Measurements from ENCODE around the gene CD58.

Gene CD58

DNA sequence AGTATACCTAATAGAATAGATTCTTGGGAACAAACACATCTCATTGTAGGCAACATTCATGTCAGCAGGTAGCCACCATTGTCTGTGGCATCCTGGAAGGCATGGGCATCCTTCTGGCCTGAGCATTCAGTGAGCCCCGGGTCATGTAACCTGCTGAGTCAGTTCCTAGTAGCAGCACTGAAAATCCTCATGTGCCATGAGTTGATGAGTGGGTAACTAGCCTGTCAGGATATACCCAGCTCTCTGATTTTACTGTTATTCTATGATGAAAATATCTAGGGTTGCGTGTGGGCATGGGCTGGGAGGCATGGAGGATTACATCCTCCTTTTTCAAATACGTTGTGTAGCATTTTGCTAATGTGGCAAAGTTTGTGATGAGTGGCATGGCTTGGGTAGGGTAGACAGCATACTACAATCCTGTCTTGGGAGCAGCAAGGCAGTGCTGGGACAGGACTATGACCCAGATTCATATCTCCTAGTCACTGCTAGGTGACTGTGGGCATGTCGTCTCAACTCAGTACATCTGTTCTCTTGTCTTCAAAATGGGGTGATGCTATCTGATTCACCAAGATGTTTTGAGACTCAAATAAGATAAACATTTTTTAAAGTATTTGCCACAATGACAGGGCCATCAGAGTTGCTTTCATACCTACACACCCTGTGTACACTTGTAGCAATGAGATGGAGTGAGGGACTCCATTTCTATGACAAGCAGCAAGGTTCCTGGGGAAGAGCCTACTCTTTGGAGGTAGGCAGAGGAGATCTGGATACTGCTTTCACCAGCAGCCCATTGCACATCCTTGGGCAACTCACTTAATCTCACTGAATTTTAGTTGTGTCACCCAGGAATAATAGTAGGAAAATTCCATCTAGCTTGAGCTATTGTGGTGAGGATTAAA, 62.5 kb downstream of the CD58 start:
- FAIRE-seq = no peak

DNA sequence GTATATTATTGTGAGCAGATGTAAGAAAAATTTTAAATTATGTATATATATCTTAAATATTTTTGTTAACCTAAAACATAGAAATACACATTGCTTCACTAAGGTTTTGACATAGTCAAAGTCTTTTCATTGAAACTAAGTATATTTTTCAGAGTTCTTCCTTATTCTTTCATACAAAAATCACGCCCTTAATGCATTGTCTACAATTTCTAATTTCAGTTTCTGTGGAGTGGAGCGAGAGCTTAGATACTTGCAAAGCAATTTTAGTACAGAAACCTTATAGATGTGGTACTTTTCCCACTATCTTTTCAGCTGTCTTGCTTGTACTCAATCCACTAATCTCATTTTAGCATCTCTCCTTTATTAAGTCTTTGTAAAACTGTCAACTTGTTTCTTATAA, 63.2 kb downstream of the CD58 start:
- no peak for FAIRE-seq

DNA sequence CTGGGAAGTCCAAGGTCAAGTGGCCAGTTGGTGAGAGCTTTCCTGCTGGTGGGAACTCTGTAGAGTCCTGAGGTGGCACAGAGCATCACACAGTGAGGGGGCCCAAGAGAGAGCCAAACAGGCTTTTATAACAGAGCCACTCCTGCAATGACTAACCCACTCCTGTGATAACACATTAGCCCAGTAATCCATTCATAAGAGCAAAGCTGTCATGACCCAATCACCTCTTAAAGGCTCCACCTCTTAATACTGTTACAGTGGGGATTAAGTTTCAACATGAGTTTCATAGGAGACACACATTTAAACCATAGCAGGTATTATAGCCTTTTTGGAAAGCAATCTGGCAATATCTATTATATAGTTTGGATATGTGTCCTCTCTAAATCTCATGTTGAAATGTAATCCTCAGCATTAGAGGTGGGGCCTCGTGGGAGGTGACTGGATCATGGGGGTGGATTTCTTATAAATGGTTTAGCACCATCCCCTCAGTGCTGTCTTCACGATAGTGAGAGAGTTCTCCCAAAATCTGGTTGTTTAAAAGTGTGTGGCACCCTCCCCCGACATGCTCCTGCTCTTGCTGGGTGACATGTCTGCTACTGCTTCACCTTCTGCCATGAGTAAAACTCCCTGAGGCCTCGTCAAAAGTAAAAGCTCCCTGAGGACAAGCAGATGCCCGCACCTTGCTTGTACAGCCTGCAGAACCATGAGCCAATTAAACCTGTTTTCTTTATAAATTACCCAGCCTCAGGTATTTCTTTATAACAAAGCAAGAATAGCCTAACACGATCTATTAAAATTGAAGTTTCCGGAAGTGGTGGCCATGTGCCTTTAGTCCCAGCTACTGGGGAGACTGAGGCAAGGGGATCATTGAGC, 64.5 kb downstream of the CD58 start:
- no peak for FAIRE-seq

DNA sequence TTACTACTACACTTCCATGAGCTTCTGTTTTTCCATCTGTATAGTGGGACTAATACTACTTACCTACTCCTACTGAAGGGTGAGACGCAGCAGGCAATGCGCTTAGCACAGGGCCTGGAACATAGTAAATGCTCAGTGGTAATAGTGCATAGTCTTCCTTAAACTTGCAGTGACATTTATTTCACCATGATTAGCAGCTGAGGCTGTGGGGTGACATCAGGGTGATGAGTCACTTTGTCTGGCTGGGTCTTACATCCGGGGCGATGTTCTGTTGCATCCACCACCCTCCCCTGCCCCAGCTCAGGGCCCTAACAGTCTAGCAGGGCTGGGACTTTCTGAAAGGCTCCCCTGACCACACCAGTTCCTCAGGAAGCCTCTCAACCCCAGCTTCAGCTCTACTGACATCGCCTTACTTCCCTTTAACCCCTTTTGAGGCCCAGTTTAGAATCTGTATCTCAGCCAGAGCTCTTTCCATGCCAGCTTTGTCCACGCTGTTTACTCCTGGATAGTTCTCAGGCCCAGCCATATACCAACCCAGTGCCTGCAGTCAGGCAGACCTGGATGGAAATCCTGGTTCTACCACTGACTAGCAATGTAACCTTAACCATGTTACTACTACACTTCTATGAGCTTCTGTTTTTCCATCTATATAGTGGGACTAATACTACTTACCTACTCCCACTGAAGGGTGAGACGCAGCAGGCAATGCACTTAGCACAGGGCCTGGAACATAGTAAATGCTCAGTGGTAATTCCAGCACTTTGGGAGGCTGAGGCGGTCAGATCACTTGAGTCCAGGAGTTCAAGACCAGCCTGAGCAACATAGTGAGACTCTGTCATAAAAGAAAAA, 66.3 kb downstream of the CD58 start:
- FAIRE-seq = no peak

DNA sequence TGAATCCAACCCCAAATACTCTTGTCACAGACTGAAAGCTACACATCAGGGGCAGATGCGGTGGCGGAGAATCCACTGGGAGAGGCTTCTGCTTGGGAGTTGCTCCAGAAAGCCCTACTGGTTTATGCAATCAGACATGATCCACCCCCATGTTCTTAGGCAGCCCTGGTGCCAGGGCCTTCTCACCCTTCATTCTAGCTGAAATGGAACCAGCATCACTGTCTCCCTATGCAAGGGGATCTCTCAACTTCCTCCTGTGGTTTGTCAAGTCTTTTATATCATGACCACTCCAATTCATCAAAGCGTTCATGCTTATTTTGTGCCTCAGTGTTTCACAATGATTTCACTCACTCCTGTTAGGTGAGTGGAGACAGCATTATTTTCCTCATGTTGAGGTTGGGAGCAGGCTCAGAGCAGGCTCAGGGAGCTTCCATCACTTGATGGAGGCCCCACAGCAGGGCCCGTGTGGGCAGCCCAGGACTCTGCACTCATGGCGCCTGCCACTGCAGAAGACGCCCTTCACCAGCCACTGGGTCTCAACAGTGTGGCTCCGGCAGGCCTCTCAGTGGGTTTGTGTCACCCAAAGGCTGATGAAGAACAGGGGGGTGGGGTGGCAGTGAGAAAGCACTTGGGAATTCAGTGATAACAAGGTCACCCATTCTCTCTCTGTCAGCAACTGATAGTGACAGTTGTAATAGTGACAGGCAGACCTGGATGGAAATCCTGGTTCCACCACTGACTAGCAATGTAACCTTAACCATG, 67.1 kb downstream of the CD58 start:
- no peak for FAIRE-seq

DNA sequence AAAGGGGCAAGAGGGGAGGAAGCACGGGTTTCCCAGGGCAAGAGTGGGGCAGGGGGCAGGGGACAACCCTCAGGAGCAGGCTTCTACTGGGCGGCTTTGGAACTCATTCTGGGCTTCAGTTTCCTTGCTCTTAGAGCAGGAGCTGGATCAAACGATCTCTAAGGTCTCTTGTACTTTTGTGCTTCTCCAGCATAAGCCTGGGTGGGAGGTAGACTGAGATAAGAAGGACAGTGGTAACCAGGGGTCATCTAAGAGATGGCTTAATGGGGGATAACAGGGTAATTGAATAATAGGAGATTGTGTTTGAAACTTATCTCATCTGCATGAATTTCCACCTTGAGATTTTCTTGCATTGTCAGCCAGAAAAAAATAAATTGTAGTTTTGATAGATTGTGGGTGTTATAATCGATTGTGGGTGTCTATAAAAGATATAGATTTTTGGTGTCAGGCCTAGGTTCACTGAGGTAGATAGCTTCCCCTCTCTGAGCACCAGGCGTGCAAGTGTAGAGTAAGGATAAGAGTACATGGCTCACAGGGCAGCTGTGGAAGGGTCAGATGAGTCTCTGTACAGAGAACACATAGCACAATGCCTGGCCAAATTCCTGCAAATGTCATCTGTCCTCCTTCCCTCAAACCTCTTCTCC, 68.0 kb downstream of the CD58 start:
- FAIRE-seq = no peak

DNA sequence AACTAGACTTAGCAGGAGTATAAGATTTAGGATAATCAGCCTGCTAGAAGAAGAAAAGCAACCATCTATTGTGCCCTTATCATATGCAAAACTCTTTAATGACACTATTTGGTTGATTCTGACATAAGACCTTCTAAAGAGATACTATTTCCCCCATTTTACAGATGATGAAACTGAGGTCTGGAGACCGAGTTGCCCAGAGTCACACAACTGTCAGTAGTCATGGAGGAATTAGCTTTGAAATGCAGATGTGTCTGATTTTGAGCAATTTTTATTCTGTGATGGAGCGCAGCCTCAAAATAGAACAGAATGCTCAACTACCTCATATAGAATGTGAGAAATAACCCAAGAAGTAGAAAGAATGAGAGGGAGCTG, 69.0 kb downstream of the CD58 start:
- FAIRE-seq = no peak

DNA sequence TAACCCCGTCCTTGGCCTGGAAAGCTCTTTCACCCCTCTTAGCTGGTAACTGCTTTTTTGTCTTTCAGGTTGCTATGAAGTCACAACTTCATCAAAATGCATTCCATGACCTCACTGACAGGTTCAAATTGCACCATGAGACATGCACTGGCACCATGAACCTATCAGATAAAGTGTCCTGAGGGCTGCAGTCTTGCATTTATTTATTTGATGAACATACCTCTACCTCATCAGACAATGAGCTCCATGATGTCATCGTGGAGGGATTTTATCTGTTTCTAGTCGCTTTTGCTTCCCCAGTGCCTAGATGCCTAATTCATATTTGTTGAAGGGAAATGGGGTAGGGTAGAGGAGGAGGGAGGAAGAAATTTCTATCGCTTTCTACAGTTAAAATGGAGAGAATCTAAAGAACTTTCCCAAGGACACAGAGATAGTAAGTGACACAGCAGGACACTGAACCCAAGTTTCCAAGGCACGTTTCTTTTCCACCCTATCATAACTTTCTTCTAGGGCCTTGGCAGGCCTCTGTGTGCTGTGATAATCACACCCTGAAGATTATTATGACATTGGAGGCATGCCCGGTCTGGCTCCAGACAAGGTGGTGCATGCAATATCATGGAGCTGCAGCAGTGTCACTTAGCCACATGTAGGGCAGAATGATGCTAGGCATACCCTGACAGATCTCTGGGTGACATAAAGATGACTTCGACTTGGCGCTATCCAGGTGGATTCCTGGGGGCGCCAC, 69.5 kb downstream of the CD58 start:
- FAIRE-seq = no peak

DNA sequence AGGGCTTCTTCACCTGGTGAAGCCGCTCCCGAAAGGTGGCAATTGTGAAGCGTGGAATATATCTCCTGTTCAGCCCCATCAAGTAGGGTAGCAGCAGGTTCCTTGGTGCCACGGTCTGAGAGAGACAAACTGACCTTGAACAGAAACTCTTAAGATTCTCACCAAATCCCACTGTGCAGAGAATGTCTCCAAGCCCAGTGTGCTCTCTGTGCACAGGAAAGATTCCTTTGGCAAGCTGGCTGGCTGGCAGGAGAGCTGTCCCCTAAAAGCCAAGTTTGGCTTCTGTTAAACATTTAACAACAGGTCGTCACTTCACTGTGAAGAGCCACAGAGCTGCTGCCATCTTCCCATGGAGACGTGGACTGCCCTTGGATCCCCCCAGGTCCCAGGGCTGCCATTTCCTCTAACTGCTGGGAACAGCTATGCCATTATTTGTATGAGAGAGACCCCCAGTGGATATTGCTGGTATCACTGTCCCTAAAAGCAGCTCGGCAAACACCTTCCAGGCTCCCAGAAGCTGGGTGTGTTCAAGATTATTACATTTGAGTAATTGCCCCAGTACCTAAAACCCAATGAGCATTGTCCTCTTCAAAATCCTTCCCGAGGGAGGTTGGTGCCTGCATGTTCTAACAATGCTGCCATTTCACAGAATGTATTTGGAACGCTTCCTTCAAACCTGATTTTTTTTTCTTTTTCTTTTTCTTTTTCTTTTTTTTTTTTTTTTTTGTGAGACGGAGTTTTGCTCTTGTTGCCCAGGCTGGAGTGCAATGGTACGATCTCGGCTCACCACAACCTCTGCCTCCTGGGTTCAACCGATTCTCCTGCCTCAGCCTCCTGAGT, 71.8 kb downstream of the CD58 start:
- no peak for FAIRE-seq

DNA sequence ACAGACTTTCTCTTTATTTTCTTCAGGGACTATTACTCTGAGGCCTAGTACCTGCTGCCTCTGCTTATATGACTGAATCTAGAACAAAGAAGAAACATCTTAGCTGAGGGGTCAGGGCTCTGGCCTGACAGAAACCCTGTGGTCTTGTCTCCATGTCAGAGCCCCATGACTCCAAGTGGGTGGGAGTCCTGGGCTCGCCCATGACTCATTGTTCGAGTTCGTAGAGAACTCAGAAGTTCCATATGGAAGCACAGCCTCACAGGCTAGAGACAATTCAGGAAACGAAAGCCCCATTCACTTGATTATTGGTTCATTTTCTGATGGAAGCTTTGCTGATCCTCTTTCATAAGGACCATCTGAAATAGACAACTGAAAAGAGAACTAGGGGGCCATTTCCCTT, 73.2 kb downstream of the CD58 start:
- FAIRE-seq = no peak

DNA sequence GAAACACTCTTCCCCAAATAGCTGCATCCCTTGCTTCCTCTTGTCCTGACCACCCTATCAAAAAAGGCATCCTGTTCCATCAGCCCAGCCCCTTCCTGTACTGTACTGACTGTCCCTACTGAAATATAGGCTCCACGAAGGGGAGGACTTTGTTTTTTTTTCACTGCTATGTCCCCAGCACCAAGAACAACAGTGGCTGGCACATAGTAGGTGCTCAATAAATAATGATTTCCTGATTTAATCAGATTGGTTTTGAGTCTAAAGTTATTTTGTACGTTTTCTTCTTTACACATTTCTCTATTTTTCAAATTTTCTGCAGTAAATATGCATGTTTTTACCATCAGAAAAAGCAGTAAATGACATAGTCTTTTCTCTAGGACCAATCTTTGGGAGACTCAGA, 73.9 kb downstream of the CD58 start:
- FAIRE-seq = no peak

DNA sequence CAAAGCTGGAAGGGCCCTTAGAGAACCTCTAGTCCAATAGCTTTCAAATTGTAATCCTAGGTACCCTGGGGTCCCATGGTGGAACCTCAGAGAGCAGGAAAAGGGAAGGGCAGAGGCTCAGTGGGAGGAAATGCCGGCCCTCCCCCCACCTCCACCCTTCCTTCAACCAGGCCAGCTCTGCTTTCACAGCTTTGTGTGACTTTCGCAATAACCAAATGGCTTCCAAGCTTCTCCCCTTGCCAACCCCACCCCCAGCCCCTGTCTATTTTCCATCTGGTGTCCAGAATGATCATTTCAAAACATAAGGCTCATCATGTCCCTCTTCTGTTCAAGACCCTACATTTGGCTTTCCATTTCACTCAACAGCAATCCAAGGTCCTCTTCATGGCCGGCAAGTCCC, 74.4 kb downstream of the CD58 start:
- FAIRE-seq = no peak

DNA sequence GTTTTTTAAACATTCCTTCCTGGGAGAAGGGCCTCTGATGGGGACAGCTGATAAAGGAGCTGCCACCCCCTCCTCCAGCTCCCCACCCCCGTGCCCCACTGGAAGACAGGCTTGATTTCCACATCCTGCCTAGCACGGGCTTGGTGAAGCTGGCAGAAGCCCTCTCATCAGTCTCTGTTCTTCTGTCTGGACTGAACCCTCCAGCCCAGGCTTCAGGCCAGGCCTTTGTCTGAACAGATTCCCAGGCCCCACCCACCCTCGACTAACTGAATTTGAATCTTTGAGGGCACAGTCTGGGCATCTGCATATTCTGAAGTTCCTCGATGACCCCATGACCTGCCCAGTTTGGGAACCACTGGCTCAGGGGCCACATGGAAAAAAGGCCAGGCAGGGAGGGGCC, 75.3 kb downstream of the CD58 start:
- no peak for FAIRE-seq

DNA sequence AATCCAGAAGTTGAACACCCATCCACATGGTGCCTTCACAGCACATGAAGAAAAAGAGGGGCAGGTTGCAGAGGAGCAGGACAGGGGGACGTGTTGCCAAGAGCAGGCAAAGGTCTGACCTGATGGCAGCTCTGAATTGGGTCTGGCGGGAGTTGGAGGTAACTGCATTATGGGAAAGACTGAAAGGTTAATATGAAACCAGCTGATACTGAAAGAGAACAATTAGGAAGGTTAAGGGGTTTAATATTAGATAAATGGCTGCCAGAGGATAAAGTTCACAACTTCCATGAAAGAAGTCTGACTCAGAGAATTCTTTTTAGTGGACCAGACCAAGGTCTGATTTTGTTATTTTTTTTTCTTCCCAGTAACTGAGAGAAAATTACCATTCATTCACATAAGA, 76.1 kb downstream of the CD58 start:
- no peak for FAIRE-seq

DNA sequence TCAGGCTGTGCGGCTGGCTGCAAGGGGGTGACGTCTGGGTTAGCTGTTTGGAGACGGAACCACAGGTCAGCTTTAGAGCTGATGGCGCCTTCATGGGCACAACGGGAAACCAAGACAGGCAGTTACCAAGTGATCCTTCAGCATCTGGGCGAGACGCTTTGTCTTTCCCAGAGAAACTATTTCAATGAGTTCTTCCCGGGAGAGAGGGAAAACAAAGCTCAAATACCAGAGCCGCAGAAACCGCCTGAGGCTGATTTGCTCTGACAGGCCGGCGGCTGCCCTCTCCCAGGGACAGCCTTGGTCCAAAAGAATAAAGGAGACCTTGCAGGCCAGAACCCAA, 76.5 kb downstream of the CD58 start:
- FAIRE-seq = no peak

DNA sequence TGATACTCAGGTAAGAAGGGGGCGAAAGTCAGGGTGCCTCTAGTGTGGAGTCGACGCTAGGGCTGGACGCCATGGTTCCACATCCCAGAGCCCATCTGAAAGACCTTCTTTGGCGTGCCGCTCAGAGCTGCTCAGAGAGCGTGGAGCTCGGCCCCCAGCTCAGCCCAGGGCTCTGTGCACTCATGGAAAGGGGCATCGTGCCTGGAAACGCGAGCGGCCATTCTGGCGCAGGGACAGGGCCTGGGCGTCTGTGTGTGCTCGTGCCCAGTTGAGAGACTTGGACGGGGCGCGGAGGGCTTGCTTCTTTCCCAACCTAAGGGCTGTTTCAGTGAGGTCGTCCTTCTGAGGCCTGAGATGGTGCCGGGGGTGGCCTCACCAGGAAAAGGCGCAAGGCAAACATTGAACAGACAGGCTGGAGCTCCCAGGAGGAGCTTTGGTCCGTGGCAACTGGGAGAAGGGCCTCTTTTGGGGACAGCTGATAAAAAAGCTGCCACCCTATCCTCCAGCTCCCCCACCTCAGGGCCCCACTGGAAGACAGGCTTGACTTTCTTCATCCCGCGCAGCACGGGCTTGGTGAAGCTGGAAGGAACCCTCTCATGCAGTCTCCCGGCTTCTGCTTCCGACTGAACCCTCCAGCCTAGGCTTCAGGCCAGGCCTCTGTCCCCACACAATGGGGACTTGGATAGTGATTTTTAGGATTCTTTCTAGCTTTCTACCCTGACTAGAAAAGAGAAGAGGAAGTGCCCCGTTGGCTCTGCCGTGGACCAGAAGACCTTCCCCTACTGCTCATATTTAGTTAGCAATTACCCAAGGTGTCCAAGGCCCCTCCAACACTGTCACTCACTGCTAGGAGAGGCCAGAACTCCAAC, 77.1 kb downstream of the CD58 start:
- FAIRE-seq = no peak

DNA sequence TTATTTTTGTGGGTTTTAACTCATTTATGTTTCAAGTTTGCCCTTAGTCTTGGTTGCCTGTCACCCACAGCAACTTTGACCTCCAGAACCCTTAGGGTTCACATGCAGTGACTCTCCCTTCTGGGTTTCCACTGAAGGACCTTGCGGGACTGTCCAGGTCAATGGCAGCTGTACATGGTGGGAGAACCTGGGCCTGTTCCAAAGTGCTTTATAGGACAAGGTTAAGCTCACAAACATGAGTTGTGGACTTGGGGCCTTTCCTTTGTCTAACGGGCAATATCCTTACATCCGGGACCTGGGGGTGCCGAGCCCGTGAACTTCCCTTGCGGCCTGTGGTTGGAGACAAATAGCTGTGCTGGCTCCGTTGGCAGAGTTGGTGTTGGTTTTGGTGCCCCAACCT, 77.8 kb downstream of the CD58 start:
- no peak for FAIRE-seq

DNA sequence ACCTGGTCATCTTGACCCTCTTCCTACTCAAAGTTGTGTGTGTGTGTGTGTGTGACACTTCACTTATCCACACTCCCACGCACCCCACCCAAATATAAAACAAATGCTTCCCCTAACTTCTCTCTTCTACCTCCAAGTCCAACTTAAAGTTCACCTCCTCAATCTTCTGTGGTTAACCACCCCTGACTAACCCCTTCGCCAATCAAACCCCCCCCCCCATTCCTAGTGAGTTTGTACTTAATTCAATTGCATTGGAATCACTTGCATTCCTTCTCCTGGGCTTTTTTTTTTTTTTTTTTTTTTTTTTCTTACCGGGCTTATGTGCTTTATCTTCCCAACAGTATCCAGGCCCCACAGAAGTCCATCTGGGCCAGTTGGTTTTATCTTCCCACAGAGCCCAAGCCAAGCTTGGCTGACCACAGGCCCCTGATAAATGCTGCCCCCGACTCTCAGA, 78.4 kb downstream of the CD58 start:
- no peak for FAIRE-seq

Data from colon (tissue), 2 donors.